SHP77 (cell line): ENCODE measurements around the gene FFAR2.
"Not testable (repeated sequence)": the region's sequence is repeated elsewhere in the genome, so short reads cannot be mapped to it uniquely, and the experiment has no call there.

Experiments used
- DNase-seq, 2 experiments: peaks; one replicate each; lab custom pipeline; 2025; lab: John Stamatoyannopoulos, UW

The FFAR2 gene

DNA sequence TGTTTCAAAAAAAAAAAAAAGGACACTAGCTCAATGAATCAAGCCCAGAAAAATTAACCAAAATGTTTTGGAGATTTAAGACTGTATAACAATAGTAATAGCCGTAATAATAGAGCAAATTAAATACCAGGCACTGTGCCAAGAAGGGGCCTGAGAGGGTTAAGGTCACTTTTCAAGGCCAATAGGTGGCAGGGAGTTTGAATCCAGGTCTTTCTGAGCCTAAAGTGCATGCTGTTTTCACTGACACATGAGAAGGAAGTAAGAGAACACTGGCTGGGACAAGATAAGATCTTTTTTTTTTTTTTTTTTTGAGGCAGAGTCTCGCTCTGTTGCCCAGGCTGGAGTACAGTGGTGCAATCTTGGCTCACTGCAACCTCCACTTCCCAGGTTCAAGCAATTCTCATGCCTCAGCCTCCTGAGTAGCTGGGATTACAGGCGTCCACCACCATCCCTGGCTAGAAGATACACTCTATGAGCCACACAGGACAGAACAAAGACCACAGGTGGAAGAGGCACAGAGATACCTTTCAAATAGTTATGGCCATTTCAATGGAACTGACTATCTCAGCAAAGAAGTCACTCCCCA lies 7.7 kb downstream of the FFAR2 start:
- DNase-seq, result no peak

GRCh38 chr19:35457173-35457572 lies 9.1 kb downstream of the FFAR2 start:
- no peak for DNase-seq

DNA sequence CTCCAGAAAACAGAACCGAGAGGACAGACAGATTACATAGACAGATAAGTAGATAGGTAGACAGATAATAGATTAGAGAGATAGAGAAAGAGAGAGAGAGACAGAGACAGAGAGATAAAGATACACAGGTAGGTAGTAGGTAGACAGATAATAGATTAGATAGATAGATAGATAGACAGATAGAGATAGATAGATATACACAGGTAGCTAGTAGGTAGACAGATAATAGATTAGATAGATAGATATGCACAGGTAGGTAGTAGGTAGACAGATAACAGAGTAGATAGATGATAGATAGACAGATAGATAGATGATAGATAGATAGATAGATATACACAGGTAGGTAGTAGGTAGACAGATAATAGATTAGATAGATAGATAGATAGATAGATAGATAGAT lies 10.1 kb downstream of the FFAR2 start:
- DNase-seq, result no peak

- no peak for DNase-seq
These were observed 10.8 kb downstream of the FFAR2 start for GRCh38 chr19:35458731-35459391.

GRCh38 chr19:35459414-35460082 lies 11.5 kb downstream of the FFAR2 start:
- no peak for DNase-seq

- DNase-seq, result no peak
These were observed 12.6 kb downstream of the FFAR2 start for GRCh38 chr19:35460608-35461007.

GRCh38 chr19:35461060-35461459 lies 13.0 kb downstream of the FFAR2 start:
- DNase-seq, result no peak

- DNase-seq, result not testable (repeated sequence)
These were observed 13.7 kb downstream of the FFAR2 start for GRCh38 chr19:35461788-35462187.

- no peak for DNase-seq
These were observed 14.5 kb downstream of the FFAR2 start for GRCh38 chr19:35462476-35462953.

GRCh38 chr19:35462956-35463355 lies 14.9 kb downstream of the FFAR2 start:
- DNase-seq, result not testable (repeated sequence)

GRCh38 chr19:35466259-35466658 lies 18.2 kb downstream of the FFAR2 start:
- DNase-seq, result no peak

DNA sequence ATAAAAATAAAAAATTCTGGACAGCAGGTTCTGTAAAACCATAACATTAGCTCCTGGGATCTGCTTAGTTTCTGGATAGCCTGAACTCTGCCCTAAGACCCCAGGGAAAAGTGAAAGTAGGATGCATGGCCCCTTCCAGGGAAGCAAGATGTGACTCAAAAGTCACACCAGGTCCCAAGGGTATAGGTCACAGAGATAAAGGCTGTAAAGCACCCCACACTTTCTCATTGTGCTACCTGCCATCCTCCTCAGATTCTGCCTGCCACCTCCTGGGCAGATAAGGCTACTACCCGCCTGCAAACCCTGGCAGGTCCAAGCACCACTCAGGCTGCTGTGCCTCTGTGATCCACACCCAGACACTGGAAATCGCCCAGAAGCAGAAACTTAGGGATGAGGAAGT lies 20.6 kb downstream of the FFAR2 start:
- peak in 1 of 2 experiments; percentile 8 for DNase-seq

DNA sequence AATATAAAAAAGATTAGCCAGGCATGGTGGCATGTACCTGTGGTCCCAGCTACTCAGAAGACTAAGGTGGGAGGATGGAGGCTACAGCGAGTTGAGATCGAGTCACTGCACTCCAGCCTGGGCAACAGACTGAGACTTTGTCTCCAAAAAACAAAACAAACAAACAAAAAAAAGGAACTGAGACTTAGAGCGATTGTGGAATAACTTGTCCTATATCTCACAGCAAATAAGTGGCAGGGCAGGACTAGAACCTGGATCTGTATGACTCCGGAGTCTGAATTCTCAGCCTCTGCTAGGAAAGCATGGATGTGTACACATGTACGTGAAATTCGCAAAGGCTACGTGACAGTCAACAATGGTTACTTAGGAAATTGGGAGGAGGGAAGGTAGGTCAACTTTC lies 22.1 kb downstream of the FFAR2 start:
- no peak for DNase-seq

GRCh38 chr19:35471075-35471474 lies 23.0 kb downstream of the FFAR2 start:
- not testable (repeated sequence) for DNase-seq

DNA sequence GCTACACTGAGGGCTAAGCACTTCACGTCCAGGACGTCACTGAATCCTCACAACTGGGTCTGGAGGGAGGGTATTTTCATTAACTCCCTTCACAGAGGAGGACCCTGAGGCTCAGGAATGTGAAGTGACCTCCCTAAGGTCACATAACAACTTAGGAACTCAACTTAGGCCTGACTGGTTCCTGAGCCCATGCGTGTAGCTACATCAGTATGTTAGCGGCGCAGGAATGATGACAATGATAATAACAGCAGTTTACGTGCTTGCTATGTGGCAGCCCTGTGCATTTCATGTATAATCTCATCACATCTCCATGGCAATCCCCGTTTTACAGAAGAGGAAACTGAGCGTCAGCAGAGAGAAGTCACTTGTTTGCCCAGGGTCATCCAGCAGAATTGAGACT lies 23.9 kb downstream of the FFAR2 start:
- no peak for DNase-seq

GRCh38 chr19:35474104-35474503 lies 26.0 kb downstream of the FFAR2 start:
- no peak for DNase-seq

GRCh38 chr19:35474594-35474993 lies 26.5 kb downstream of the FFAR2 start:
- not testable (repeated sequence) for DNase-seq

GRCh38 chr19:35476149-35476548 lies 28.1 kb downstream of the FFAR2 start:
- DNase-seq, result no peak

- DNase-seq, result no peak
These were observed 31.0 kb downstream of the FFAR2 start for GRCh38 chr19:35478794-35479677.

DNA sequence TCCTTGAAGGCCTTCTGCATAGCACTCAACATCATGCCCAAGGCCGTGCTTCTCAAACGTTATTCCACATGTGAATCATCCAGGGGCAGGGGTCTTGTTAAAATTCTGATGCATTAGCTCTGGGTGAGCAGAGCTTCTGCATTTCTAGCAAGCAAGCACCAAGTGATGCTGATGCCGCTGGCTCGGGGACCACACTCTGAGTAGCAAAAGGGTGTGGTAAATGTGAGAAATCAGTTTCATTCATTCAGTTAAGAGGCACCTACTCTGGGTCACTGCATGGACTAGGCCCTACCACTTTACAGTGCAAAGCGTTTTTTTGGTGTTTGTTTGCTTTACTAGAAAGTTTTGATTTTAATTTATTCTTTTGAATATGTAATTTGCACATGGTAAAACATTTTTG lies 35.0 kb downstream of the FFAR2 start:
- DNase-seq, result no peak

DNA sequence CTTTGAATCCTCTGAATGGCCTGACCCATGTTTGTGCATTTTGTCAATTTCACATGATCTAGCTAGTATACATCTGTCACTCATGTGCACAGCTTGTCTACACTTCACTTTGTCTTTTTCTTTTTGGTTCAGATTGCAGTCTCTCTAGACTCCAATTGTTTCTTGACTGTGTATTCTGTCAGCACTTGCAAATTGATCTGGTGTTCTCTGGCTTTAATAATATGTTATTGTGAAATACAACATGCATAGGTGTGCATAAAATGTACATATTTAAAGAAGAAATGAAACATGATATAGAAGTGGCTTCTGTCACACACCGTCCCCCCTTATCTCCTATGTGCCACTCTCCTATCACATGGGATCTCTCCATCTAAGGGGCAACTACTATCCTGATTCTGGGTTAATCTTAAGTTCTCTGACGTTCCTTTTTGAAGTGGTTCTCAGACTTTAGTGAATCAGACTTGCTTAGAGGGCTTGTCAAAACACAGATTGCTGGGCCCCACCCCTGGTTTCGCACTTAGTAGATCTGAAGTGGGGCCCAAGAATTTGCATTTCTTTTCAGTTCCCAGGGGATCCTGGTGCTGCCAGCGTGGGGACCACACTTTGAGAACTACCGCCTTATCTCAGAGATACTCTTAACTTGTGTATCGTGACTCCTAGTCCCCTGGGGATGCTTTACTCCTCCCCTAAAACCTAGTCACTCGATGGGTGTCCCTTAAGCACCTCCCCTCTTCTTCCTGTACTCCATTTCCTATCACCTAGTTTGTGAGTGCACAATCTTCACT lies 36.4 kb downstream of the FFAR2 start:
- DNase-seq, result no peak
